Loucy (cell line): Measurements from ENCODE around the gene DNAJC5G.

Experiments used
- EZH2phosphoT487 ChIP-seq: fragments of 200-600 bp; IDR thresholded peaks from 2 replicates; pipeline ENCODE4 v1.6.1; 2018; ENCODE audit warnings: antibody characterized with exemption, mild to moderate bottlenecking, moderate library complexity, borderline replicate concordance
- TF ChIP-seq, protein P1 (sequence below): fragments of 200-600 bp; sonication (generic); conservative IDR thresholded peaks from 2 replicates; pipeline ENCODE4 v1.5.1; 2014; ENCODE audit warnings: mild to moderate bottlenecking, antibody characterized with exemption, low read length

DNA sequence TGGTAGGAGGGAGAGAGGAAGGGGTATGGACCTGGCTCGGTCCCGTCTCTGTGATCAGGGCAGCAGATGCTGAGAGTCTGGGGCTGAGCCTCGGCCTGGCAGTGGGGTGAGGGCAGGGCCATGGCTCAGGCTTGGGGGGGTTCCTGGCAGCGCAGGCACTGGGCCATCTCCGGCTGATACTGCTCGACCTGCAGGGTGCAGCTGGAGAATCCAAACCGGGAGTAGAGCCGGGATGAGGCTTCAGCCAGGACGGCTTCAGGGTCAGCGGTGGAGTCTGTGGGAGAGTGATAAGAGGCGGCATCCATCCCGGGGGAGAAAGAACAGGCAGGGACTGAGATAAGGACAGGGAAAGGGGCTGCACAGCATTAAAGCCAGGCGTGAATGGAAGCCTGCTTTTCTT, 20.0 kb upstream of the DNAJC5G start:
- TF ChIP-seq, protein P1, sequence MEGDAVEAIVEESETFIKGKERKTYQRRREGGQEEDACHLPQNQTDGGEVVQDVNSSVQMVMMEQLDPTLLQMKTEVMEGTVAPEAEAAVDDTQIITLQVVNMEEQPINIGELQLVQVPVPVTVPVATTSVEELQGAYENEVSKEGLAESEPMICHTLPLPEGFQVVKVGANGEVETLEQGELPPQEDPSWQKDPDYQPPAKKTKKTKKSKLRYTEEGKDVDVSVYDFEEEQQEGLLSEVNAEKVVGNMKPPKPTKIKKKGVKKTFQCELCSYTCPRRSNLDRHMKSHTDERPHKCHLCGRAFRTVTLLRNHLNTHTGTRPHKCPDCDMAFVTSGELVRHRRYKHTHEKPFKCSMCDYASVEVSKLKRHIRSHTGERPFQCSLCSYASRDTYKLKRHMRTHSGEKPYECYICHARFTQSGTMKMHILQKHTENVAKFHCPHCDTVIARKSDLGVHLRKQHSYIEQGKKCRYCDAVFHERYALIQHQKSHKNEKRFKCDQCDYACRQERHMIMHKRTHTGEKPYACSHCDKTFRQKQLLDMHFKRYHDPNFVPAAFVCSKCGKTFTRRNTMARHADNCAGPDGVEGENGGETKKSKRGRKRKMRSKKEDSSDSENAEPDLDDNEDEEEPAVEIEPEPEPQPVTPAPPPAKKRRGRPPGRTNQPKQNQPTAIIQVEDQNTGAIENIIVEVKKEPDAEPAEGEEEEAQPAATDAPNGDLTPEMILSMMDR = no peak
- no peak for TF ChIP-seq EZH2phosphoT487
